Measurements from ENCODE around the gene KAT14.
"Not testable (repeated sequence)": the region's sequence is repeated elsewhere in the genome, so short reads cannot be mapped to it uniquely, and the experiment has no call there.

- not testable (repeated sequence) for TF ChIP-seq CTCF, POLR2A (IDR thresholded peaks at IDR 0.05)
Measured at GRCh38 chr20:18100569-18100968, 37.1 kb upstream of the KAT14 start.

All from adrenal gland (tissue), 5 donors.